Measurements from ENCODE around the gene TMIGD3. TPM values are rescaled to one million over a fixed set of nuclear protein-coding genes. Genes with fewer than 3 reads are reported as not detected.

TMIGD3 gene
- total RNA-seq, 2 donors from 2014 or later = 1.0 TPM; not detected in 1

GRCh38 chr1:111511370-111511769 lies 7.9 kb upstream of the TMIGD3 start:
- Histone ChIP-seq H3K27me3 (no peaks in the 10 kb centered on the region), H3K4me1 (peaks cover 32% of the 10 kb centered on the region), H3K36me3 (replicated peaks in 1 of 2; ENCODE audit: insufficient read depth in 1 of 2, low read depth in 2 of 2) (no peaks in the 10 kb centered on the region), H3K9me3 (no peaks in the 10 kb centered on the region), H3K27ac (no peak overlapping the region), H3K4me3 (no peak overlapping the region)
- 65 to 75% methylated on average over 3 of the region's 3 CpGs for WGBS, 2 donors
- no peak for TF ChIP-seq CTCF (IDR thresholded peaks at IDR 0.05)
- no peak for DNase-seq
- no peak for ATAC-seq
- intact Hi-C loops (cut with DNase I) = loop anchor here (10.0 kb wide), 1 partner anchor 153 kb away; no protein-coding TSS in a partner anchor

GRCh38 chr1:111509997-111510375 lies 6.6 kb upstream of the TMIGD3 start:
- Histone ChIP-seq H3K27me3 (no peaks in the 10 kb centered on the region), H3K4me1 (peaks cover 22% of the 10 kb centered on the region), H3K9me3 (no peaks in the 10 kb centered on the region), H3K36me3 (replicated peaks in 1 of 2; ENCODE audit: insufficient read depth in 1 of 2, low read depth in 2 of 2) (no peaks in the 10 kb centered on the region), H3K27ac (no peak overlapping the region), H3K4me3 (no peak overlapping the region)
- DNase-seq = no peak
- intact Hi-C loops (cut with DNase I) = loop anchor here (10.0 kb wide), 2 partner anchors 155 to 265 kb away; no protein-coding TSS in a partner anchor
- no peak for ATAC-seq
- WGBS, 2 donors = 62 to 67% methylated on average over 3 of the region's 3 CpGs
- TF ChIP-seq POLR2A (IDR thresholded peaks at IDR 0.05) = no peak
- TF ChIP-seq CTCF (IDR thresholded peaks at IDR 0.05) = no peak

GRCh38 chr1:111507411-111508201 lies 4.2 kb upstream of the TMIGD3 start:
- WGBS, 2 donors = 34 to 50% methylated on average over 12 to 15 of the region's 15 CpGs
- intact Hi-C loops (cut with DNase I) = loop anchor here (10.0 kb wide), 1 partner anchor 267 kb away; no protein-coding TSS in a partner anchor
- no peaks in the 10 kb centered on the region for H3K9me3 ChIP-seq
- no peaks in the 10 kb centered on the region for H3K27me3 ChIP-seq
- no peaks in the 10 kb centered on the region for H3K36me3 ChIP-seq (replicated peaks in 1 of 2; ENCODE audit: insufficient read depth in 1 of 2, low read depth in 2 of 2)
- peak overlapping the region; percentile 80 to 89 (median 84) for H3K27ac ChIP-seq
- no peak overlapping the region for H3K4me3 ChIP-seq
- peak; percentile 70 for ATAC-seq
- peaks cover 22% of the 10 kb centered on the region for H3K4me1 ChIP-seq
- TF ChIP-seq POLR2A (IDR thresholded peaks at IDR 0.05) = peak in 1 of 3 donors; percentile 32
- TF ChIP-seq CTCF (IDR thresholded peaks at IDR 0.05) = peak in 1 of 7 experiments; percentile 3
- DNase-seq = peak; percentile 47 to 83 (median 58)

- no peaks in the 10 kb centered on the region for H3K36me3 ChIP-seq (replicated peaks in 1 of 2; ENCODE audit: insufficient read depth in 1 of 2, low read depth in 2 of 2)
- no peak overlapping the region for H3K4me3 ChIP-seq
- ATAC-seq (no peak), DNase-seq (no peak)
- no peaks in the 10 kb centered on the region for H3K27me3 ChIP-seq
- 46 to 47% methylated on average over 2 of the region's 2 CpGs for WGBS, 2 donors
- TF ChIP-seq POLR2A (IDR thresholded peaks at IDR 0.05) (no peak), CTCF (IDR thresholded peaks at IDR 0.05) (no peak)
- no peaks in the 10 kb centered on the region for H3K9me3 ChIP-seq
- peak overlapping the region in 1 of 4 donors; percentile 68 for H3K27ac ChIP-seq
- H3K4me1 ChIP-seq = peaks cover 22% of the 10 kb centered on the region
- intact Hi-C loops (cut with DNase I) = loop anchor here (10.0 kb wide), 1 partner anchor 268 kb away; no protein-coding TSS in a partner anchor
Measured at GRCh38 chr1:111506561-111506960, 3.1 kb upstream of the TMIGD3 start.
